Keratinocyte (primary cell): Measurements from ENCODE around the gene GRM5. TPM values are rescaled to one million over a fixed set of nuclear protein-coding genes. Genes with fewer than 3 reads are reported as not detected.
"Not testable (repeated sequence)": the region's sequence is repeated elsewhere in the genome, so short reads cannot be mapped to it uniquely, and the experiment has no call there.

Source experiments
- DNase-seq: peaks from one replicate; pipeline ENCODE4 v3.0.0-alpha.2; 2011; ENCODE audit warnings: low read depth, missing footprints, low spot score
- FAIRE-seq: peaks from 2 replicates; lab custom pipeline; 2011; peaks lifted over from hg19 to GRCh38; lab: Jason Lieb, UNC
- H2AFZ ChIP-seq: 2 replicates; pipeline ENCODE4 v1.6.0; 2012; ENCODE audit warnings: low read length, control low read depth, inconsistent platforms; ENCODE audit not compliant: control insufficient read depth
- H3K27ac ChIP-seq: 2 replicates; pipeline ENCODE4 v1.5.1; 2011; ENCODE audit warnings: low read length; ENCODE audit not compliant: control insufficient read depth, insufficient read depth
- H3K27me3 ChIP-seq: 3 replicates; pipeline ENCODE4 v1.6.0; 2011; ENCODE audit warnings: low read length; ENCODE audit not compliant: control insufficient read depth, insufficient read depth; ENCODE audit errors: extremely low read depth
- H3K36me3 ChIP-seq, 2 experiments: 2 replicates in 1 of 2; 3 replicates in 1 of 2; pipeline ENCODE4 v1.5.1; 2011; ENCODE audit warnings: low read length in 2 of 2, mild to moderate bottlenecking in 1 of 2; ENCODE audit not compliant: control insufficient read depth in 2 of 2, insufficient read depth in 2 of 2; ENCODE audit errors: extremely low read depth in 1 of 2
- H3K4me1 ChIP-seq: 3 replicates; pipeline ENCODE4 v1.5.1; 2011; ENCODE audit warnings: low read length; ENCODE audit not compliant: control insufficient read depth, insufficient read depth; ENCODE audit errors: extremely low read depth
- H3K4me2 ChIP-seq: 3 replicates; pipeline ENCODE4 v1.6.0; 2011; ENCODE audit warnings: low read depth, low read length; ENCODE audit not compliant: control insufficient read depth, insufficient read depth; ENCODE audit errors: extremely low read depth
- H3K4me3 ChIP-seq, 3 experiments: fragments of 200-600 bp in 1 of 3; sonication (generic) in 1 of 3; 2 replicates in 2 of 3; 3 replicates in 1 of 3; pipeline ENCODE4 v1.5.1; 2011 to 2016; ENCODE audit warnings: low read length in 3 of 3, mild to moderate bottlenecking in 3 of 3, control low read depth in 2 of 3, inconsistent platforms in 1 of 3, low read depth in 1 of 3, mixed read lengths in 1 of 3, mixed run types in 1 of 3, moderate library complexity in 1 of 3; ENCODE audit not compliant: control insufficient read depth in 2 of 3, insufficient read depth in 2 of 3; ENCODE audit errors: extremely low read depth in 1 of 3
- H3K79me2 ChIP-seq: 2 replicates; pipeline ENCODE4 v1.6.0; 2012; ENCODE audit warnings: low read length; ENCODE audit not compliant: control insufficient read depth, insufficient read depth
- H3K9ac ChIP-seq: 3 replicates; pipeline ENCODE4 v1.6.0; 2011; ENCODE audit warnings: low read length; ENCODE audit not compliant: control insufficient read depth, insufficient read depth; ENCODE audit errors: extremely low read depth
- H3K9me1 ChIP-seq: 3 replicates; pipeline ENCODE4 v1.6.0; 2011; ENCODE audit warnings: low read length; ENCODE audit not compliant: control insufficient read depth, insufficient read depth; ENCODE audit errors: extremely low read depth
- H3K9me3 ChIP-seq: 2 replicates; pipeline ENCODE4 v1.5.1; 2012; ENCODE audit warnings: low read depth, low read length; ENCODE audit not compliant: control insufficient read depth
- H4K20me1 ChIP-seq: 3 replicates; pipeline ENCODE4 v1.6.0; 2011; ENCODE audit warnings: low read length; ENCODE audit not compliant: control insufficient read depth, insufficient read depth; ENCODE audit errors: extremely low read depth
- EZH2 ChIP-seq: IDR thresholded peaks from one replicate; pipeline ENCODE4 v1.6.1; 2012; ENCODE audit warnings: inconsistent platforms, mild to moderate bottlenecking, low read length, moderate library complexity
- dilution Hi-C: fragments of 300-500 bp; cut with MboI; formaldehyde crosslinking; loops from one replicate; pipeline ENCODE4 v1.7.0; 2020; ENCODE audit warnings: low sequenced_read_pairs; ENCODE audit not compliant: extremely low pct_ligation_motif_present
- polyA plus RNA-seq, 5 experiments: library from polyadenylated mRNA; depleted of rRNA in 3 of 5; stranded (reverse) in 3 of 5; stranded (forward) in 1 of 5; unstranded in 1 of 5; fragments of >200 nt; gene quantifications; 1 replicate in 1 of 5; 2 replicates in 3 of 5; 3 replicates in 1 of 5; pipeline versions ENCODE4 v1.2.1 to v1.2.3, GENCODE V29; 2011 to 2012; ENCODE audit warnings: missing spikeins in 2 of 5, low read depth in 1 of 5, low replicate concordance in 1 of 5
- TF ChIP-seq, protein P1 (sequence below), 3 experiments: IDR thresholded peaks in 1 of 3; conservative IDR thresholded peaks in 1 of 3; optimal IDR thresholded peaks in 1 of 3; 2 replicates in 2 of 3; 3 replicates in 1 of 3; pipeline versions ENCODE3 to v1.5.1; 2011; ENCODE audit warnings: low read length in 3 of 3, mild to moderate bottlenecking in 3 of 3, moderate library complexity in 2 of 3, control low read depth in 1 of 3, inconsistent platforms in 1 of 3; ENCODE audit not compliant: insufficient read depth in 2 of 3; ENCODE audit errors: extremely low read depth in 1 of 3

Gene GRM5
- polyA plus RNA-seq, 1 donor (not counting 4 experiments of a cell fraction or from before 2014, with no cell fraction given) = not detected

DNA sequence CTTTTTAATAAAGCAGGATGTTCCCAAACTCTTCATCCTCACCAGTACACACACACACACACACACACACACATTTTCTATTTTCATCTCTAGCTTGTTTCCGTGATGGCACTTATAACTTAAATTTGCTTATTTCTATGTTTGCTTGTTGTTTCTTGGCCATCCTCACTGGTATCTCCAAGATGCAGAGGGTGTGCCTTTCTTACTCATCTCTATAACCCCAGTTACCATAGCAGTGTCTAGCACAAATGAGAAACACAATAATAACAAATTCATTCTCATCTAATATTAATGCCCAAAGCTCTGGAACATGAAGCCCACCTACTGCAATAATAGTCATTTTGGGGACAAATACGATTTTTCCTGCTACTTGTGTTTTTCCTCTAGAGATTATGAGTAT lies 156.3 kb downstream of the GRM5 start:
- Histone ChIP-seq H2AFZ (no peak overlapping the region), H3K9me1 (no peaks in the 10 kb centered on the region), H3K9me3 (no peaks in the 10 kb centered on the region), H3K4me1 (no peaks in the 10 kb centered on the region), H3K4me2 (no peak overlapping the region), H4K20me1 (no peaks in the 10 kb centered on the region), H3K27ac (no peak overlapping the region), H3K36me3 (no peaks in the 10 kb centered on the region), H3K79me2 (no peaks in the 10 kb centered on the region), H3K9ac (no peak overlapping the region), H3K27me3 (no peaks in the 10 kb centered on the region), H3K4me3 (no peak overlapping the region)
- DNase-seq (no peak), FAIRE-seq (no peak)
- TF ChIP-seq, protein P1, sequence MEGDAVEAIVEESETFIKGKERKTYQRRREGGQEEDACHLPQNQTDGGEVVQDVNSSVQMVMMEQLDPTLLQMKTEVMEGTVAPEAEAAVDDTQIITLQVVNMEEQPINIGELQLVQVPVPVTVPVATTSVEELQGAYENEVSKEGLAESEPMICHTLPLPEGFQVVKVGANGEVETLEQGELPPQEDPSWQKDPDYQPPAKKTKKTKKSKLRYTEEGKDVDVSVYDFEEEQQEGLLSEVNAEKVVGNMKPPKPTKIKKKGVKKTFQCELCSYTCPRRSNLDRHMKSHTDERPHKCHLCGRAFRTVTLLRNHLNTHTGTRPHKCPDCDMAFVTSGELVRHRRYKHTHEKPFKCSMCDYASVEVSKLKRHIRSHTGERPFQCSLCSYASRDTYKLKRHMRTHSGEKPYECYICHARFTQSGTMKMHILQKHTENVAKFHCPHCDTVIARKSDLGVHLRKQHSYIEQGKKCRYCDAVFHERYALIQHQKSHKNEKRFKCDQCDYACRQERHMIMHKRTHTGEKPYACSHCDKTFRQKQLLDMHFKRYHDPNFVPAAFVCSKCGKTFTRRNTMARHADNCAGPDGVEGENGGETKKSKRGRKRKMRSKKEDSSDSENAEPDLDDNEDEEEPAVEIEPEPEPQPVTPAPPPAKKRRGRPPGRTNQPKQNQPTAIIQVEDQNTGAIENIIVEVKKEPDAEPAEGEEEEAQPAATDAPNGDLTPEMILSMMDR (optimal IDR thresholded peaks at IDR 0.05 in 1 of 3, IDR thresholded peaks at IDR 0.05 in 1 of 3, conservative IDR thresholded peaks at IDR 0.05 in 1 of 3; ENCODE audit: extremely low read depth in 1 of 3, insufficient read depth in 2 of 3, low read length in 3 of 3) = no peak
- TF ChIP-seq EZH2 = no peak
- dilution Hi-C loops = no loop called here

DNA sequence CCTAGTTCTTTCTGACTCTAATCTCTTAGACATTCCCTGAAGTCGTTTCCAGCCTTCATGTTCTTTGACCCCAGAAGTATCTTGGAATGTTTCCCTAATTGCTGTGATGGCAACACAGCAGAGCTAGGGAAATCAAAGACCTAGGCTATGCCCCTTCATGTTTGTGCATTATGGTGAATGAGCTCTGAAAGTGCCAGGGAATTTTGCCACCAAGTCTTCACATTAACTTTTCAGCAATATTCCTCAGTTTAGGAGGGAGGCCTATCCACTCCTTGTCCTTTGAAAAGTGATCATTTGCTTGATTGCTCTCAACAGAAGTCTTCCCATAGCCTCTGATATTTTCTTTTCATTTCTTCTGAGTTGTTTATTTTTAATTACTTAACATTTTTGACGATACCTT lies 164.3 kb downstream of the GRM5 start:
- DNase-seq, H3K9me1 ChIP-seq, H4K20me1 ChIP-seq, H2AFZ ChIP-seq, H3K9me3 ChIP-seq, H3K36me3 ChIP-seq, H3K27me3 ChIP-seq, H3K27ac ChIP-seq, dilution Hi-C loops, FAIRE-seq, H3K4me1 ChIP-seq, H3K4me2 ChIP-seq, H3K4me3 ChIP-seq, H3K79me2 ChIP-seq, H3K9ac ChIP-seq: not testable (repeated sequence)

DNA sequence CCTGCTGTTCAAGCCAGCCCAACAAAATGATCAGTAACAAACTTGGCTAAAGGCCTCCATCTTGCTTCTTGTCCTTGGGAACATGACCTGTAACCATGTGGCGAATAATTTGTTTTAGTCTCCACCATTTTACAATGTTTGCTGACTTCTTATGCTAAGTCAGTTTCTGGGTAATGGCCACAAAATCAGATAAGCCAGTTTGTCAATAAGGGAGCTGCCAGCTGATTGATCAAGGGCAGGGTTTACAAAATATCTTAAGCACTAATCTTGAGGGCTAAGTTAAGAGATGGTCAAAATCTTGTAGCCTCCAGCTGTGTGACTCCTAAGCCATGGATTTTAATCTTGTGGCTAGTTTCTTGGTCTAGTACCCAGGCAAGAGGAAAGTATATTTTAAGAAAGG lies 176.9 kb downstream of the GRM5 start:
- dilution Hi-C loops, H3K4me3 ChIP-seq, H3K4me1 ChIP-seq, H3K27ac ChIP-seq, H3K4me2 ChIP-seq, FAIRE-seq, DNase-seq, H3K79me2 ChIP-seq, H4K20me1 ChIP-seq, H2AFZ ChIP-seq, H3K9me3 ChIP-seq, H3K9me1 ChIP-seq, H3K9ac ChIP-seq, H3K27me3 ChIP-seq, H3K36me3 ChIP-seq: not testable (repeated sequence)
